ENCODE measurements around the gene BOC. TPM values are rescaled to one million over a fixed set of nuclear protein-coding genes. Genes with fewer than 3 reads are reported as not detected.

Gene BOC
- total RNA-seq, 2 experiments from 2014 or later = 0.03 TPM; not detected in 1

DNA sequence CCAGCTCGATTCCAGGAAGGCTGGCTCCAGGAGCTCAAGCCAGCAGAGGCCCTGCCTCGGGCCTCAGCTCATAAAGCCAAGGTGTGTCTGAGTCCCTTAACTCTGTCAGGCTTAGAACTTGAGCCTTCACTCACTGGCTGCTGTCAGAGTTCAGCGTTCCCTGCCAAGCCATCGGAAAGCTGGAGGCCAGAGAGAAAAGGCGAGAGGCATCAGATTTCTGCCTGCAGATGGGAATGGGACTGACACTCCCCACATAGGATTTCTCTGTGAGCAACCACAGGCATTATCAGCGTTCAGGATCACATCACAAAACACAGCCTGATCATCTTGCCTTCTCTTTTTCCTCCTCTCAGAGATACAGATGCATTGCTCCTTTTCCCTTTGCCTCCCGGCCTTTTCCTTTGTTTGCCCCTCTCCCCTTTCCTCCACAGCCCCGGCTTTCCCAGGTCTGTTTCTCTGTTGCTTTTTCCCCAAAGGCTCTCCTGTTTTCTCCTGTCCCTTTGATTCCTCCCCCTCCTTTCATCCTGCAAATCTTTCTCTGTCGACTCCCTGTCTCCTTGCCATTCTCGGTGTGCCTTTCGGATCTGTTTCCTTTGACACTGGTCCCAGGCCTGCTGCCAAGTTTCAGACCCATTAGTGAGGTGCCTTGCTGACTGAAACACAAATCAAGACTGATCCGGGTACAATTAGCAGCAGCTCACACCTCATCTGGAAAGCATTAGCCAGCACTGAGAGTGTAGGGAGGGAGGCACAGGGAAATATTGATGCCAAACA lies 44.5 kb upstream of the BOC start:
- Histone ChIP-seq H3K27ac (ENCODE audit: low read depth, low read length, poor library complexity, severe bottlenecking) (no peak overlapping the region), H3K79me2 (ENCODE audit: insufficient read depth, low read depth, low read length) (no peaks in the 10 kb centered on the region), H3K4me3 (ENCODE audit: low read depth, low read length, poor library complexity, severe bottlenecking) (no peak overlapping the region), H3K4me1 (ENCODE audit: insufficient read depth, low read length, poor library complexity, severe bottlenecking) (no peaks in the 10 kb centered on the region), H3K9me2 (ENCODE audit: insufficient read depth, low read length) (no peaks in the 10 kb centered on the region), H3K9me3 (ENCODE audit: low read length) (no peaks in the 10 kb centered on the region), H4K20me1 (ENCODE audit: insufficient read depth, low read length) (no peaks in the 10 kb centered on the region), H3K36me3 (ENCODE audit: insufficient read depth, low read length) (no peaks in the 10 kb centered on the region), H2AFZ (ENCODE audit: low read length) (no peak overlapping the region), H3K4me2 (ENCODE audit: low read length) (no peak overlapping the region)
- TF ChIP-seq, protein P1, sequence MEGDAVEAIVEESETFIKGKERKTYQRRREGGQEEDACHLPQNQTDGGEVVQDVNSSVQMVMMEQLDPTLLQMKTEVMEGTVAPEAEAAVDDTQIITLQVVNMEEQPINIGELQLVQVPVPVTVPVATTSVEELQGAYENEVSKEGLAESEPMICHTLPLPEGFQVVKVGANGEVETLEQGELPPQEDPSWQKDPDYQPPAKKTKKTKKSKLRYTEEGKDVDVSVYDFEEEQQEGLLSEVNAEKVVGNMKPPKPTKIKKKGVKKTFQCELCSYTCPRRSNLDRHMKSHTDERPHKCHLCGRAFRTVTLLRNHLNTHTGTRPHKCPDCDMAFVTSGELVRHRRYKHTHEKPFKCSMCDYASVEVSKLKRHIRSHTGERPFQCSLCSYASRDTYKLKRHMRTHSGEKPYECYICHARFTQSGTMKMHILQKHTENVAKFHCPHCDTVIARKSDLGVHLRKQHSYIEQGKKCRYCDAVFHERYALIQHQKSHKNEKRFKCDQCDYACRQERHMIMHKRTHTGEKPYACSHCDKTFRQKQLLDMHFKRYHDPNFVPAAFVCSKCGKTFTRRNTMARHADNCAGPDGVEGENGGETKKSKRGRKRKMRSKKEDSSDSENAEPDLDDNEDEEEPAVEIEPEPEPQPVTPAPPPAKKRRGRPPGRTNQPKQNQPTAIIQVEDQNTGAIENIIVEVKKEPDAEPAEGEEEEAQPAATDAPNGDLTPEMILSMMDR (conservative IDR thresholded peaks at IDR 0.05; ENCODE audit: low read length) = no peak
- TF ChIP-seq EZH2phosphoT487 (IDR thresholded peaks at IDR 0.05; ENCODE audit: borderline replicate concordance, low read depth, low read length) = no peak
- no peak for DNase-seq (ENCODE audit: low spot score)
- POLR2A ChIA-PET = no interaction called here
- intact Hi-C loops (cut with micrococcal nuclease; ENCODE audit: unreplicated experiment) = no loop called here
- CTCF ChIA-PET (ENCODE audit: unreplicated experiment) = no interaction called here
- no TSS peak for BruUV-seq (replicated peaks)

DNA sequence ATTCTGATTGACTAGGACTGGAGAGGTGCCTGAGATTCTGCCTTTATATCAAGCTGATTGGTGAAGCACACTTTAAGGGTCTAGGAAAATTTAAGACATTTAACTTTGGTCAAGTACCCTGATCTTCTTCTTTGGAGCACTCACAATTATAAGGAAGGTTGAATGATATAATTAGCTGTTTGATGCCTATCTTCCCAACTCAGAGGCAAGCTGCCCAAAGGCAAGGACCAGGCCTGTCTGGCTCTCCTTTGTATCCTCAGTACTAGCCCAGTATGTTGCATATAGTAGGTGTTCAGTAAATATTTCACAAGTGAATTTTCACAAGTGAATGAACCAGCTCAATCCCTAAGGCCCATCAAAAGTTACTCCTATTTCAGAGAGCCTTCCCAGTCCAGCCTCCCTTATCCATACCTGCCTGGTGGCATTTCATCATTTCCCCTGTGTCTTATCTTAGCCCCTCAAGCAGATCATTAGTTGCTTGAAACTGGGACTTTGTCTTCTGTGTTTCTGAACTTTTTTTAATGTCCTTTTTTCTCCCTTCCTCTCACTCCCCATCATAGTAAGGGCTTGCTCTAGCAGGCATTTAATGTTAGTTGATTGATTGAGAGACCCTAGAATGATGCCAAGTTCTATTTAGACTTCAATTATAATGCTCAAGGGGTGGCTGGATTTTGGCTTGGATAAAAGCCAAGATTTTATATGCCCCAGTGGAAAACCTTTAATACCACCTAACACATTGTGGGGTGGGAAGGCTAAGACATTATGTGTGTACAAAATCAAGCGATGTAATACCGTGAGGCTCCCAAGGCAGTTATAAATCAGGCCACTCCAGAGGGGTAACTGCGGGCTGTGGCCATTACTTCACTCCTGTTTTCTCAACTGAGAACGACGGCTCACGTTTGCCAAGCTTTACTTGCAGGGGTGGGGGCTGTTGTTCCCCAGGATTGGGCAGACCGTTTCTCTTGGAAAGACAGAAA lies 43.2 kb upstream of the BOC start:
- H4K20me1 ChIP-seq (ENCODE audit: insufficient read depth, low read length) = no peaks in the 10 kb centered on the region
- no TSS peak for BruUV-seq (replicated peaks)
- POLR2A ChIA-PET = interaction anchor here (1.0 kb wide), 1 partner anchor 33 kb away, joined by 3 read pairs; no protein-coding TSS in a partner anchor

More for the DNA sequence above, 43.2 kb upstream of the BOC start:
- no peaks in the 10 kb centered on the region for H3K79me2 ChIP-seq (ENCODE audit: insufficient read depth, low read depth, low read length)
- no peak for DNase-seq (ENCODE audit: low spot score)
- TF ChIP-seq, protein P1 (conservative IDR thresholded peaks at IDR 0.05; ENCODE audit: low read length) = no peak
- TF ChIP-seq EZH2phosphoT487 (IDR thresholded peaks at IDR 0.05; ENCODE audit: borderline replicate concordance, low read depth, low read length) = no peak
- no peaks in the 10 kb centered on the region for H3K4me1 ChIP-seq (ENCODE audit: insufficient read depth, low read length, poor library complexity, severe bottlenecking)
- H3K36me3 ChIP-seq (ENCODE audit: insufficient read depth, low read length) = no peaks in the 10 kb centered on the region
- no peak overlapping the region for H3K4me2 ChIP-seq (ENCODE audit: low read length)
- H2AFZ ChIP-seq (ENCODE audit: low read length) = no peak overlapping the region
- intact Hi-C loops (cut with micrococcal nuclease; ENCODE audit: unreplicated experiment) = no loop called here
- CTCF ChIA-PET (ENCODE audit: unreplicated experiment) = interaction anchor here (0.6 kb wide), 1 partner anchor 80 kb away, joined by 4 read pairs; no protein-coding TSS in a partner anchor
- H3K27ac ChIP-seq (ENCODE audit: low read depth, low read length, poor library complexity, severe bottlenecking) = no peak overlapping the region
- H3K9me2 ChIP-seq (ENCODE audit: insufficient read depth, low read length) = no peaks in the 10 kb centered on the region
- H3K9me3 ChIP-seq (ENCODE audit: low read length) = no peaks in the 10 kb centered on the region
- no peak overlapping the region for H3K4me3 ChIP-seq (ENCODE audit: low read depth, low read length, poor library complexity, severe bottlenecking)

Data from OCI-LY7 (cell line).